Neural progenitor cell (in vitro differentiated cells): ENCODE results near the gene NFATC1. TPM values are rescaled to one million over a fixed set of nuclear protein-coding genes. Genes with fewer than 3 reads are reported as not detected.

ENCODE experiments used
- DNase-seq: peaks from one replicate; pipeline ENCODE4 v3.0.0-alpha.2; 2016; ENCODE audit warnings: low spot score
- H2AFZ ChIP-seq: fragments of 200-600 bp; sonication (generic); replicated peaks from 2 replicates; pipeline ENCODE4 v1.6.1; 2016; ENCODE audit warnings: antibody characterized with exemption
- H3F3A ChIP-seq: fragments of 200-600 bp; sonication (generic); 2 replicates; pipeline ENCODE4 v1.6.1; 2016; ENCODE audit warnings: antibody characterized with exemption, low read depth
- H3K27ac ChIP-seq: fragments of 200-600 bp; sonication (generic); 2 replicates; pipeline ENCODE4 v1.5.1; 2016; ENCODE audit warnings: mild to moderate bottlenecking
- H3K27me3 ChIP-seq: fragments of 200-600 bp; sonication (generic); 2 replicates; pipeline ENCODE4 v1.6.1; 2016; ENCODE audit warnings: mild to moderate bottlenecking, moderate library complexity
- H3K36me3 ChIP-seq: fragments of 200-600 bp; sonication (generic); 2 replicates; pipeline ENCODE4 v1.5.1; 2016
- H3K4me1 ChIP-seq: fragments of 200-600 bp; sonication (generic); 2 replicates; pipeline ENCODE4 v1.6.1; 2016; ENCODE audit warnings: mixed run types
- H3K4me2 ChIP-seq: fragments of 200-600 bp; sonication (generic); 2 replicates; pipeline ENCODE4 v1.6.1; 2016
- H3K4me3 ChIP-seq: fragments of 200-600 bp; sonication (generic); 2 replicates; pipeline ENCODE4 v1.5.1; 2016
- H3K79me2 ChIP-seq: fragments of 200-600 bp; sonication (generic); 2 replicates; pipeline ENCODE4 v1.6.1; 2016; ENCODE audit warnings: low read depth
- H3K9ac ChIP-seq: fragments of 200-600 bp; sonication (generic); 2 replicates; pipeline ENCODE4 v1.6.1; 2016
- H3K9me3 ChIP-seq: fragments of 200-600 bp; sonication (generic); 2 replicates; pipeline ENCODE4 v1.5.1; 2016; ENCODE audit warnings: low read depth
- H4K20me1 ChIP-seq: fragments of 200-600 bp; sonication (generic); 2 replicates; pipeline ENCODE4 v1.6.1; 2016; ENCODE audit warnings: low read depth
- H3K27ac Mint-ChIP-seq: 3 replicates; pipeline ENCODE4 v1.8.0; 2021; ENCODE audit warnings: mixed read lengths
- H3K27me3 Mint-ChIP-seq: 2 replicates; pipeline ENCODE4 v1.8.0; 2022; ENCODE audit warnings: low read depth, mild to moderate bottlenecking, inconsistent platforms, moderate library complexity, mixed read lengths; ENCODE audit not compliant: insufficient read depth
- H3K36me3 Mint-ChIP-seq: 3 replicates; pipeline ENCODE4 v1.8.0; 2021; ENCODE audit warnings: mixed read lengths
- H3K4me1 Mint-ChIP-seq: 3 replicates; pipeline ENCODE4 v1.8.0; 2021; ENCODE audit warnings: mixed read lengths
- H3K4me3 Mint-ChIP-seq: 3 replicates; pipeline ENCODE4 v1.8.0; 2021; ENCODE audit warnings: mild to moderate bottlenecking, moderate library complexity, mixed read lengths
- H3K9me3 Mint-ChIP-seq: 3 replicates; pipeline ENCODE4 v1.8.0; 2020; ENCODE audit warnings: mixed read lengths
- CTCF ChIP-seq: fragments of 200-600 bp; sonication (generic); IDR thresholded peaks from 2 replicates; pipeline ENCODE4 v1.5.1; 2017; ENCODE audit warnings: antibody characterized with exemption, mild to moderate bottlenecking
- EZH2 ChIP-seq: fragments of 200-600 bp; sonication (generic); IDR thresholded peaks from 2 replicates; pipeline ENCODE4 v1.6.1; 2017; ENCODE audit warnings: antibody characterized with exemption, mild to moderate bottlenecking, moderate library complexity
- EZH2phosphoT487 ChIP-seq: fragments of 200-600 bp; sonication (generic); IDR thresholded peaks from 2 replicates; pipeline ENCODE4 v1.6.1; 2017; ENCODE audit warnings: antibody characterized with exemption
- total RNA-seq: library from RNA; depleted of rRNA; stranded (reverse); fragments of >200 nt; gene quantifications from 2 replicates; pipeline ENCODE4 v1.2.3, GENCODE V29; 2015; ENCODE audit warnings: low replicate concordance

NFATC1 gene
- total RNA-seq, 1 donor from 2014 or later = 2.3 TPM

DNA sequence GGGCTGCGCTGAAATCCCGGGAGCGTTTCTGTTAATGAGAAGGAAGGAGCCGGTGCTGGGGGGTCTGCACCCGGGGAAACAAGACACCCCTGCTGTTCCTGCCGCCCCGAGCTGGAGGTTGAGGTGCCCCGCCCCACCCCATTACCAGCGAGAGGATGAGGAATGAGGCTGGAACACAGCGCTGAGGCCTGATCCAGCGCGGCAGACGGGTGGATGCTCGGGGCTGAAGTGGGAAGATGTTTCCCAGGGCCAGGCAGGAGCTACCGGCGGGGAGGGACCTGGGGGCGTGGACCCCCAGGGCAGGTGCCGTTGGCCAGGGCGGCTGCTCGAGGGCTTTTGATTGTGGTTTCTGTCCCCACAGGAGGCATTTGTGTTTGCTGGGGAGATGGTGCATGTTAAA is 149.5 kb downstream of the NFATC1 start:
- Histone ChIP-seq H3F3A (no peaks in the 10 kb centered on the region), H3K4me1 (peaks cover 4% of the 10 kb centered on the region), H3K4me2 (no peak overlapping the region), H3K79me2 (no peaks in the 10 kb centered on the region), H4K20me1 (no peaks in the 10 kb centered on the region), H3K27me3 (no peaks in the 10 kb centered on the region), H3K27ac (no peak overlapping the region), H3K9ac (no peak overlapping the region), H2AFZ (no peak overlapping the region), H3K36me3 (no peaks in the 10 kb centered on the region), H3K9me3 (no peaks in the 10 kb centered on the region), H3K4me3 (no peak overlapping the region)
- Mint-ChIP-seq H3K36me3 (no peaks in the 10 kb centered on the region), H3K4me1 (peaks cover 8% of the 10 kb centered on the region), H3K4me3 (no peak overlapping the region), H3K9me3 (peaks cover 7% of the 10 kb centered on the region), H3K27me3 (peaks cover 10% of the 10 kb centered on the region), H3K27ac (no peak overlapping the region)
- DNase-seq = no peak
- no peak for TF ChIP-seq CTCF
- TF ChIP-seq EZH2phosphoT487 = no peak
- TF ChIP-seq EZH2 = no peak

DNA sequence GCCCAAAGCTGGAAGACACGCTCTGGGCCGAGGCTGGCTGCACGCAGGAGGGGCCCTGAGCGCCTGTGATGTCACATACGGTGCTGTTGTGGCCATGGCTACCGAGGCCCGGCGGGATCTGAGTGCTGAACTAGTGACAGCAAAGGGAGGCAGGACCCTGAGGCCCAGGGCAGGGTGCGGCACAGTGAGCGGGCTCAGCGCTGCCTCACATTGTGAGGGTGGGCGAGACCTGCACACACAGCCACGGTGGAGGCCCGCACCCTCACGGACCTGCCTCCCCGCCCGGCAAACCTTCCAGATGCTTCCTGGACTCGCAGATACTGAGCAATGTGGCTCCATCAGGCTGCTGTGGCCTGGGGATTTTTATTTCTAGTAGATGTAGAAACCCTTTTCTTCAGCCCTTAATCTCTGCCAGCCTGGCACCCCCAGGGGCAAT is 150.0 kb downstream of the NFATC1 start:
- TF ChIP-seq EZH2 = no peak
- no peak for TF ChIP-seq EZH2phosphoT487
- TF ChIP-seq CTCF = no peak
- no peaks in the 10 kb centered on the region for H3K36me3 ChIP-seq
- no peak overlapping the region for H2AFZ ChIP-seq
- H3K27me3 ChIP-seq = no peaks in the 10 kb centered on the region
- peaks cover 4% of the 10 kb centered on the region for H3K4me1 ChIP-seq
- no peak overlapping the region for H3K4me2 ChIP-seq
- H3K9ac ChIP-seq = no peak overlapping the region
- H4K20me1 ChIP-seq = no peaks in the 10 kb centered on the region
- Mint-ChIP-seq H3K27ac (no peak overlapping the region), H3K36me3 (no peaks in the 10 kb centered on the region), H3K4me3 (no peak overlapping the region), H3K9me3 (peaks cover 7% of the 10 kb centered on the region), H3K4me1 (peaks cover 8% of the 10 kb centered on the region), H3K27me3 (peaks cover 10% of the 10 kb centered on the region)
- no peaks in the 10 kb centered on the region for H3K79me2 ChIP-seq
- no peaks in the 10 kb centered on the region for H3K9me3 ChIP-seq
- no peak overlapping the region for H3K4me3 ChIP-seq
- no peak overlapping the region for H3K27ac ChIP-seq
- no peak for DNase-seq
- no peaks in the 10 kb centered on the region for H3F3A ChIP-seq

- Mint-ChIP-seq H3K4me1 (peaks cover 8% of the 10 kb centered on the region), H3K36me3 (no peaks in the 10 kb centered on the region), H3K9me3 (peaks cover 7% of the 10 kb centered on the region), H3K4me3 (no peak overlapping the region), H3K27ac (no peak overlapping the region), H3K27me3 (peaks cover 10% of the 10 kb centered on the region)
- DNase-seq = peak; percentile 71
- no peak overlapping the region for H2AFZ ChIP-seq
- no peaks in the 10 kb centered on the region for H3K9me3 ChIP-seq
- no peak overlapping the region for H3K4me3 ChIP-seq
- no peak overlapping the region for H3K27ac ChIP-seq
- H3K4me2 ChIP-seq = no peak overlapping the region
- H3F3A ChIP-seq = no peaks in the 10 kb centered on the region
- TF ChIP-seq CTCF = no peak
- no peak for TF ChIP-seq EZH2phosphoT487
- TF ChIP-seq EZH2 = no peak
- no peak overlapping the region for H3K9ac ChIP-seq
- no peaks in the 10 kb centered on the region for H3K27me3 ChIP-seq
- H4K20me1 ChIP-seq = no peaks in the 10 kb centered on the region
- peaks cover 4% of the 10 kb centered on the region for H3K4me1 ChIP-seq
- no peaks in the 10 kb centered on the region for H3K79me2 ChIP-seq
- no peaks in the 10 kb centered on the region for H3K36me3 ChIP-seq
Measured at GRCh38 chr18:79546781-79547272, 151.1 kb downstream of the NFATC1 start.
